ENCODE measurements around the gene PRMT9. TPM values are rescaled to one million over a fixed set of nuclear protein-coding genes. Genes with fewer than 3 reads are reported as not detected.

PRMT9 gene
- total and polyA plus RNA-seq, 2 of the 4 experiments (the other 2 are of a cell fraction): 5.0 to 14.2 TPM

GRCh38 chr4:147731580-147732517, 47.9 kb upstream of the PRMT9 start, which contains the start of gene ARHGAP10:
TSS of gene ARHGAP10 (plus strand) at chr4:147732088. CDS start at chr4:147732302, 214 bp downstream.
- H3K4me3 ChIP-seq (ENCODE audit: insufficient read depth, low read depth, low read length): peak within 1 kb of the TSS; percentile 97
- H3K36me3 ChIP-seq (ENCODE audit: control insufficient read depth, insufficient read depth, low read length): no peaks in the 10 kb centered on the region
- 0 out of 2 replicates have a peak, but pooled peaks have one; percentile 61 for TF ChIP-seq FOS (IDR thresholded peaks at IDR 0.05; ENCODE audit: low read depth, low read length)
- peak; percentile 73 for TF ChIP-seq POLR2A (IDR thresholded peaks at IDR 0.05; ENCODE audit: low read depth, low read length)
- peak; percentile 68 for TF ChIP-seq MAZ (IDR thresholded peaks at IDR 0.05; ENCODE audit: borderline replicate concordance, low read depth, low read length)
- no peak for TF ChIP-seq ELK1 (IDR thresholded peaks at IDR 0.05; ENCODE audit: borderline replicate concordance, low read depth, low read length)
- BruUV-seq (replicated peaks): no TSS peak
- ATAC-seq (ENCODE audit: low read depth): peak; percentile 83
- intact Hi-C loops (cut with micrococcal nuclease): loop anchor here (2.0 to 5.0 kb wide), 4 partner anchors 23 to 115 kb away; partner anchors contain the start of gene PRMT9
- POLR2A ChIA-PET (ENCODE audit: unreplicated experiment): interaction anchor here (0.6 to 1.7 kb wide), 4 partner anchors 21 to 199 kb away, joined by 4 to 11 read pairs (median 6); partner anchors contain the start of gene PRMT9
- no peaks in the 10 kb centered on the region for H3K9me3 ChIP-seq (ENCODE audit: control insufficient read depth, insufficient read depth, low read length)
- peak within 1 kb of the TSS; percentile 18 to 89 for H4K8ac ChIP-seq (ENCODE audit: low read depth in 2 of 2, low read length in 2 of 2)
- in situ Hi-C loops (cut with MboI; ENCODE audit: low sequenced_read_pairs): loop anchor here (5.0 kb wide), 1 partner anchor 135 kb away; no protein-coding TSS in a partner anchor
- peak within 1 kb of the TSS; percentile 92 for H2BK120ac ChIP-seq (ENCODE audit: low read depth, low read length)
- peak within 1 kb of the TSS; percentile 90 for H2AK5ac ChIP-seq (ENCODE audit: low read depth, low read length)
- peak within 1 kb of the TSS; percentile 84 for H3K18ac ChIP-seq (ENCODE audit: low read depth, low read length)
- H2AFZ ChIP-seq (replicated peaks; ENCODE audit: low read length, poor library complexity): peak within 1 kb of the TSS; percentile 78
- H2BK5ac ChIP-seq (ENCODE audit: low read depth, low read length, poor library complexity, severe bottlenecking): peak within 1 kb of the TSS; percentile 90
- peaks cover 16% of the 10 kb centered on the region for H3K4me1 ChIP-seq (ENCODE audit: control insufficient read depth, insufficient read depth, low read length)
- peak within 1 kb of the TSS; percentile 76 for H2BK20ac ChIP-seq (ENCODE audit: low read depth, low read length)
- peak within 1 kb of the TSS; percentile 91 for H3K4me2 ChIP-seq (ENCODE audit: low read depth, low read length)
- H2AK9ac ChIP-seq (replicated peaks; ENCODE audit: low read depth, low read length, poor library complexity): peak within 1 kb of the TSS; percentile 80
- peak within 1 kb of the TSS; percentile 93 for H3K14ac ChIP-seq (replicated peaks; ENCODE audit: low read depth, low read length)
- peak within 1 kb of the TSS; percentile 85 for H4K91ac ChIP-seq (ENCODE audit: insufficient read depth, low read depth, low read length)
- H3K56ac ChIP-seq (ENCODE audit: extremely low read depth, insufficient read depth, low read length): peak within 1 kb of the TSS; percentile 81
- H3K4ac ChIP-seq (ENCODE audit: low read depth, low read length): peak within 1 kb of the TSS; percentile 81
- peak within 1 kb of the TSS; percentile 81; the same call in 2 of the 3 replicates for H2BK15ac ChIP-seq (ENCODE audit: low read depth, low read length)
- 0% methylated on average over 80 of the region's 106 CpGs; no CpG with 5 or more reads in 1 of the 2 experiments for WGBS, 2 experiments (ENCODE audit: extremely low coverage in 2 of 2, insufficient read length in 1 of 2)
- peak within 1 kb of the TSS; percentile 80 for H4K5ac ChIP-seq (ENCODE audit: low read depth, low read length)
- DNase-seq: peak; percentile 82
- H4K20me1 ChIP-seq (ENCODE audit: insufficient read depth, low read length): peaks cover 19% of the 10 kb centered on the region; the same call in 1 of the 2 replicates
- H3K23ac ChIP-seq (ENCODE audit: low read depth, low read length): peak within 1 kb of the TSS; percentile 94
- peak within 1 kb of the TSS; percentile 98 for H3K9ac ChIP-seq (ENCODE audit: low read depth, low read length)
- CTCF ChIA-PET: interaction anchor here (1.1 to 1.7 kb wide), 3 partner anchors 18 to 135 kb away, joined by 3 to 13 read pairs (median 4); no protein-coding TSS in a partner anchor
- H3K9me1 ChIP-seq (ENCODE audit: insufficient read depth, low read length): peaks cover 9% of the 10 kb centered on the region
- peaks cover 15 to 42% of the 10 kb centered on the region in 2 experiments; a peak in 3 of 4 replicates for H3K79me1 ChIP-seq (ENCODE audit: low read depth in 1 of 2, low read length in 2 of 2)
- H3K27me3 ChIP-seq (ENCODE audit: control insufficient read depth, insufficient read depth, low read length): no peaks in the 10 kb centered on the region
- dilution Hi-C loops (cut with HindIII; ENCODE audit: low sequenced_read_pairs, unreplicated experiment): no loop called here
- peak within 1 kb of the TSS; percentile 97 for H3K27ac ChIP-seq (ENCODE audit: insufficient read depth, low read length)

All from IMR-90 (cell line).